PC-3 (cell line): ENCODE results near the gene CD52.

Experiments used
- CTCF ChIP-seq: fragments of 300-600 bp; sonication (generic); conservative IDR thresholded peaks from 2 replicates; pipeline ENCODE4 v1.5.1; 2017; ENCODE audit warnings: antibody characterized with exemption, low read depth, mild to moderate bottlenecking, low read length
- EZH2 ChIP-seq: fragments of 300-600 bp; sonication (generic); IDR thresholded peaks from one replicate; pipeline ENCODE4 v1.6.1; 2017; ENCODE audit warnings: antibody characterized with exemption, mild to moderate bottlenecking, low read length; ENCODE audit not compliant: unreplicated experiment
- EZH2phosphoT487 ChIP-seq: fragments of 300-600 bp; sonication (generic); IDR thresholded peaks from 2 replicates; pipeline ENCODE4 v1.6.1; 2018; ENCODE audit warnings: mild to moderate bottlenecking, antibody characterized with exemption, low read length, borderline replicate concordance

- TF ChIP-seq CTCF: no peak
- TF ChIP-seq EZH2phosphoT487: no peak
- TF ChIP-seq EZH2: no peak
Observed at GRCh38 chr1:26297791-26298124, 20.0 kb upstream of the CD52 start.
